Fibroblast of pulmonary artery (primary cell): ENCODE data around the gene GOLGA6B.
"Not testable (repeated sequence)": the region's sequence is repeated elsewhere in the genome, so short reads cannot be mapped to it uniquely, and the experiment has no call there.

Experiments
- DNase-seq: peaks from one replicate; pipeline ENCODE4 v3.0.0-alpha.2; 2010; ENCODE audit warnings: low read depth
- H3K4me3 ChIP-seq: replicated peaks from 2 replicates; pipeline ENCODE4 v1.5.1; 2011; ENCODE audit warnings: low read depth, mild to moderate bottlenecking, control low read depth, low read length, moderate library complexity
- TF ChIP-seq, protein P1 (sequence below): IDR thresholded peaks from 2 replicates; pipeline ENCODE4 v1.5.1; 2011; ENCODE audit warnings: mild to moderate bottlenecking, control low read depth, low read length, inconsistent platforms; ENCODE audit errors: missing control alignments

GOLGA6B gene, protein sequence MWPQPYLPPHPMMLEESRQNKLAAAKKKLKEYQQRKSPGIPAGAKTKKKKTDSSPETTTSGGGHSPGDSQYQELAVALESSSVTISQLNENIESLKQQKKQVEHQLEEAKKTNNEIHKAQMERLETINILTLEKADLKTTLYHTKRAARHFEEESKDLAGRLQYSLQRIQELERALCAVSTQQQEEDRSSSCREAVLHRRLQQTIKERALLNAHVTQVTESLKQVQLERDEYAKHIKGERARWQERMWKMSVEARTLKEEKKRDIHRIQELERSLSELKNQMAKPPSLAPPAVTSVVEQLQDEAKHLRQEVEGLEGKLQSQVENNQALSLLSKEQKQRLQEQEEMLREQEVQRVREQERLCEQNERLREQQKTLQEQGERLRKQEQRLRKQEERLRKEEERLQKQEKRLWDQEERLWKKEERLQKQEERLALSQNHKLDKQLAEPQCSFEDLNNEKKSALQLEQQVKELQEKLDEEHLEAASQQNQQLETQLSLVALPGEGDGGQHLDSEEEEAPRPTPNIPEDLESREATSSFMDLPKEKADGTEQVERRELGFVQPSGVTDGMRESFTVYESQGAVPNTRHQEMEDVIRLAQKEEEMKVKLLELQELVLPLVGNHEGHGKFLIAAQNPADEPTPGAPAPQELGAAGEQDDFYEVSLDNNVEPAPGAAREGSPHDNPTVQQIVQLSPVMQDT

DNA sequence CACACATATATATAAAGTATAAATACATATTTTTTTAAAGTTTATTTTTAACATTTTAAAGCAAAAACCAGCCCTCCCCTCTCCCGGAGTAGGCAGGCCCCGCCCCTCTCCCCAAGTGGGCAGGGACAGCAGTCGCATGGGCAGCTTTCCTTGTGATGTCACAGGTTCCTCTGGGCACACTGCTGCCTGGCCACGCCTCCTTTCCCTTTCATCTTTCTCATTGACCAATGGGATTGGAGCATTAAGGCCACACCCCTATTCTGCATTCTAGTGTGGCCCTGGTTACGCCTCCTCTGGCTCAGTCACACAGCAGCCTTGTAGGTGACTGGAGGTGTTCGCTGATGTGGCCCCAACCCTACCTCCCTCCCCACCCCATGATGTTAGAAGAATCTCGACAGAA, at the start of gene GOLGA6B:
TSS of gene GOLGA6B (plus strand) at position 301 of the 400 bp plus-strand sequence. CDS start at position 342, 41 bp downstream.
- DNase-seq, H3K4me3 ChIP-seq: not testable (repeated sequence)

DNA sequence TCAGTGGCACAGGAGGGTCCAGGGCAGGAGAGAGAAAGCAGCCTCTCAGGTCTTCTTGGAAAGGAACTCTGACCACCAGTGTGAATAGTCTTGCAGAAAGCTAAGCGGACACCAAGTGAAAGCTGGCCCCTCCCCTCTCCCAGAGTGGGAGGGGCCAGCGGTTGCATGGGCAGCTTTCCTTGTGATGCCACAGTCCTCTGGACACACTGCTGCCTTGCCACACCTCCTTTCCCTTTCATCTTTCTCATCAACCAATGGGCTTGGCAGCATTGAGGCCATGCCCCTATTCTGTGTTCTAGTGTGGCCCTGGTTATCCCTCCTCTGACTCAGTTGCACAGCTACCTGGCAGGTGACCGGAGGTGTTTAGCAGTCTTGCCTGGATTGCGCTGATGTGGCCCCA, 49.7 kb upstream of the GOLGA6B start:
- TF ChIP-seq, protein P1, sequence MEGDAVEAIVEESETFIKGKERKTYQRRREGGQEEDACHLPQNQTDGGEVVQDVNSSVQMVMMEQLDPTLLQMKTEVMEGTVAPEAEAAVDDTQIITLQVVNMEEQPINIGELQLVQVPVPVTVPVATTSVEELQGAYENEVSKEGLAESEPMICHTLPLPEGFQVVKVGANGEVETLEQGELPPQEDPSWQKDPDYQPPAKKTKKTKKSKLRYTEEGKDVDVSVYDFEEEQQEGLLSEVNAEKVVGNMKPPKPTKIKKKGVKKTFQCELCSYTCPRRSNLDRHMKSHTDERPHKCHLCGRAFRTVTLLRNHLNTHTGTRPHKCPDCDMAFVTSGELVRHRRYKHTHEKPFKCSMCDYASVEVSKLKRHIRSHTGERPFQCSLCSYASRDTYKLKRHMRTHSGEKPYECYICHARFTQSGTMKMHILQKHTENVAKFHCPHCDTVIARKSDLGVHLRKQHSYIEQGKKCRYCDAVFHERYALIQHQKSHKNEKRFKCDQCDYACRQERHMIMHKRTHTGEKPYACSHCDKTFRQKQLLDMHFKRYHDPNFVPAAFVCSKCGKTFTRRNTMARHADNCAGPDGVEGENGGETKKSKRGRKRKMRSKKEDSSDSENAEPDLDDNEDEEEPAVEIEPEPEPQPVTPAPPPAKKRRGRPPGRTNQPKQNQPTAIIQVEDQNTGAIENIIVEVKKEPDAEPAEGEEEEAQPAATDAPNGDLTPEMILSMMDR = no peak
- no peak for DNase-seq
- no peak overlapping the region for H3K4me3 ChIP-seq

DNA sequence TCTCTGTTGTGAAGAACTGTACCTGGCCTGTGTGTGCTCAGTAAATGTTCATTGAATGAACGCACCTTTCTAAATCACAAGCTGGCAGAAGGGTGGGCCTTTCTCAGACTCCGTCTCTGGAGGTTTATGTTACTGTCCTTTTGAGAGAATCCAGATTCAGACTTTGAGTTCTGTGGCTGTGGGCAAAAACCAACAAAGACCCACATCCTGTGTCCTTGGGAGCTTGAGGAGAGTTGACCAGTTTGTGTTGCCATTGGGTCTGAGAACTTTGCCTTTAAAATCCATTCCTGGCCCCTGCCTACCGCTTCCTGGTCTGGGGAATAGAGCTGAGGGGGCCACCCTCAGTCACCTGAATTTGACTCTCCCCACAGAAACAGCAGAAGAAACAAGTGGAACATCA, 46.4 kb upstream of the GOLGA6B start:
- not testable (repeated sequence) for DNase-seq, H3K4me3 ChIP-seq

DNA sequence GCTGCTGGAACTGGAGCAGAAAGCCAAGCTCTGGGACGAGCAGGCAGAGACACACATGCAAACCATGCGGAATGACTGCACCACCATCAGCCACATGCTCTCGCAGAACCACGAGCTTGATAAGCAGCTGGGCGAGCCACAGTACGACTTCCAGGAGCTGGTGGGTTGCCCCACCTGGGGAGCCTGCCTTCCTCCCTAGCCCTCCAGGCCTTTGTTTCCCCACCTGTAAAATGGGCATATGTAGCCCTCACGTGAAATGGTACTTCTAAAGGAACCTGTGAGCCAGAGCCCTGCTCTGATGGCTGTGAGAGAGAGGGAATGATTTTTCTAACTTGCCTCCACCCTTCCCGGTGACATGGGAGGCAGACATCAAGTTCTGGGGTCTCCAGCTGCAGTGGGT, 44.6 kb upstream of the GOLGA6B start:
- TF ChIP-seq, protein P1 = no peak
- no peak for DNase-seq
- H3K4me3 ChIP-seq = no peak overlapping the region

DNA sequence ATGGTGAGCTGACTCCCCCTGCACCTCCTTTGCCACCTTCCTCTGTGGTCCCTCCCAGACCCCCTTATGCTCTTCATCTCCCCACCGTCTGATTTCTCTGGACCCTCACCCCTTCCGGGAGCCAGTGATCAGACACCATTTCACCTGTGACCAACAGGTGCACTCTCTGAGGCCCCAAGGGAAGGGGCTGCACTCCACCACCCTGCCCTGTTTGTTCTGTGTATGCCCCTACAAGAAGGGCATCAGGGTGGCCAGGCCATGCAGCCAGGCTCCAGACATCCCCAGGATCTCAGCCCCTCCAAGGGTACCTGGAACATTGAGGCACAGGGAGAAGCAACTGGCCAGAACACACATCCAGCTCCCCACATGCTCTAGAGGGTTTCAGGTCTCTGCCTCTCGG, 42.2 kb upstream of the GOLGA6B start:
- not testable (repeated sequence) for DNase-seq, H3K4me3 ChIP-seq

DNA sequence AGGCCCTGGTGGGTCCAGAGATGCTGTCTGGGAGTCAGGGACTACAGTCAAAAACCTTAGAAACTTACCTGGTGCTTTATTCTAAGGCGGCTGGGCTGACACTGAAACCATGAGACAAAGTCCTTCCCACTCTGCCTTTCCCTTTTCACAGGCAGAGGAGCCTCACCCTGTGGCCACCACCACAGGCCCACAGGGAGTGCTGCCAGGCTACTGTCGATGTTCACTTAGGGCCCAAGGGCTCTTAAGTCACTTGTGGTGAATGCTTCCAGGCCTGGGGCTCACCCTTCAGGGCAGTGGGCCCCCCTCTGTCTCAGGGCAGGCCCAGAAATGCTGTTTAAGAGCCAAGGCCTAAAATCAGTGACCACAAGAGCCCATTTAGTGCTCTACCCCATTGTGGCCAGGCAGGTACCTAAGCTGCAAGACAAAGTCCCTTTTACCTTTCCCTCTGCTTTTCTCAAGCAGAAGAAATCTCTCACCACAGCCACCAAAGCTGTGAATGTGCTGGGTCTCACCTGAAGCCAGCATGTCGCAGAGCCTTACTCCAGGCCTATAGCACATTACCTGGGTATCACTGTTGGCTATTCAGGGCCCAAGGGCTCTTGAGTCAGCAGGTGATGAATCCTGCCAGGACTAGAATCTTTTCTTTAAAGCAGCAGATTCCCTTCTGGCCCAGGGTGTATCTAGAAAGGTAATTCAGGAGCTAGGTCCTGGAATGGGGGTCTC, 39.5 kb upstream of the GOLGA6B start:
- TF ChIP-seq, protein P1 = no peak
- H3K4me3 ChIP-seq = no peak overlapping the region
- DNase-seq = no peak

DNA sequence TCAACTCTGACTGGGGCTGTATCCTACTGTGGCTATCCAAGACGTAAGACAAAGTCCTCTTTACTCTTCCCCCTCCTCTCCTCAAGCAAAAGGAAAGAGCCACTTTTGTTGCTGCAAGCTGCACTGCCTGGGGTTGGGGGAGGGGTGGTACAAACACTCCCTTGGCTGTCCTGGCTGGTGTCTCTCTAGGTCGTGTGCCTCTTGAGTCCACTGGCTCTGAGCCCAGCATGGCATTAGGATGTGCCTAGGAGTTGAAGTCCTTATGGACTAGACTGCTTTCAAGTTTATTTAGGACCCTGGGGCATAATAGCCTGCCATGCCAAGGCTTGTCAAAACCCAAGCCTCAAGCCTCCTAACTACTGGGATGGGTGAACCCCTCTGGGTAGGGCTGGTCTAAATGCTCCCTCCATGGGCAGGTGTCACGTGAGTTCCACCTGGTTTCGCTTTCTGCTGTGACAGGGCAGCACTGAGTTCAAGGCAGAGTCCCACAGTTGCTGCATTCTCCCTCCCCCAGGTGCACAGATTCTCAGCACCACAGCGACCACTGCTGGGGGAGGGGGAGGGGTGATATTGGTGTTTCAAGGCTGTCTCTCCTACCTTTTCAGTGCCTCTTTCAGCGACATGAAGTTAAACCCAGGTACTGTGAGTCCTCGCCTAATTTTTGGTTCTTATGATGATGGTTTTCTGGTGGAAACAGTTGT, 38.8 kb upstream of the GOLGA6B start:
- not testable (repeated sequence) for H3K4me3 ChIP-seq, DNase-seq

DNA sequence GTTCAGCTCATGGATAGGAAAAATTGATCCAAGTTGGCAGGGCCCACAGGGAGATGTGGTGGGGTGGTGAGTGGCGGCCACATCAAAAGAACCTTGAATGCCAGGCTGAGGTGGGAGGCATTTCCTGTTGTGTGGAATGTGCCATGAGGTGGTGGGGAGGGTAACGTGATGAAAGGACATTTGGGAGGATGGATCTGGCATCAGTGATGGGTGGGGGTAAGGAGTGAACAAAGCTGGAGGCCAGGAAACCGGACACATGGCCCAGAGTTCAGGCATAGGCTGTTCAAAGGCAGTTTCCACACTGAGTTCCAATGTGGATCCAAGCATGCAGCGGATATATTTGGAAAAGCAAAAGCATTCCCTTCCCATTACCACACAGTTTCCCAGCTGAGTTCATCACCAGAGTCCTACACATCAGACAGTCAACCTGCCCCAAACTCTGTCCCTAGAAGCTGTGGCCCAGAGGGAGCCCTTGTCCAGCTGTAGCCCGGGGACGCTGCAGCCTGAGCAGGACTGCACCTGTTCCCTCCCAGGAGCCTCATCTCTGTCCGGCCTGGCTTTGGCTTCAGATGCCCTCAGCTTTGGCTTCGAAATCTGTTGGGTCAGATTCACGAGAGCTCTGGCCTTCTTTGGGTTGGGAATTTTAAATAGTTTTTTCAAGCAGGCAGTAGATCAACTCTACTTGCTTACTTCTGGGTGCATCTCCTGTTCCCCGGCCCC, 37.8 kb upstream of the GOLGA6B start:
- no peak overlapping the region for H3K4me3 ChIP-seq
- no peak for DNase-seq
- TF ChIP-seq, protein P1 = no peak

DNA sequence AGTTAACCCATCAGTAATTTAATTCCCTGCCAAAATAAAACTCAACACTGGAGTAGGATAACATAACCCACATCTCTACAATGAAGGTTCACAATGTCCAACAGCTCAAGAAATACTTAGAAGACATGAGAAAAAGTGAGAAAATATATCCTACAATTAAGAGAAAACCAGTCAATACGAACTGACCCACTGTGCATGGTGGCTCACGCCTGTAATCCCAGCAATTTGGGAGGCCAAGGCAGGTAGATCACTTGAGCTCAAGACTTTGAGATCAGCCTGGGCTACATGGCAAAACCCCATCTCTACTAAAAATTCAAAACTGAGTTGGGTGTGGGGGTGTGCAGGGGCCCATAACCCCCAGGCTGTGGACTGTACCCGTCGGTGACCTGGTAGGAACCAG, 30.6 kb upstream of the GOLGA6B start:
- not testable (repeated sequence) for DNase-seq, H3K4me3 ChIP-seq

DNA sequence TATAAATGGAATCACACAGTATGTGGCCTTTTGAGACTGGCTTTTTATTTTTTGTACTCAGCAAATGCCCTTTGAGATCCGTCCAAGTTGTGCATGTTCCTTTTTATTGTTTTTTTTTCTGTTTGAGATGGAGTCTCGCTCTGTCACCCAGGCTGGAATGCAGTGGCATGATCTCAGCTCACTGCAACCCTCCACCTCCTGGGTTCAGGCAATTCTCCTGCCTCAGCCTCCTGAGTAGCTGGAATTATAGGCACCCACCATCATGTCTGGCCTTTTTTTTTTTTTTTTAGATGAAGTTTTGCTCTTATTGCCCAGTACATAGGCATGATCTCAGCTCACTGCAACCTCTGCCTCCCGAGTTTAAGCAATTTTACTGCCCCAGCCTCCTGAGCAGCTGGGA, 28.3 kb upstream of the GOLGA6B start:
- H3K4me3 ChIP-seq, DNase-seq: not testable (repeated sequence)

DNA sequence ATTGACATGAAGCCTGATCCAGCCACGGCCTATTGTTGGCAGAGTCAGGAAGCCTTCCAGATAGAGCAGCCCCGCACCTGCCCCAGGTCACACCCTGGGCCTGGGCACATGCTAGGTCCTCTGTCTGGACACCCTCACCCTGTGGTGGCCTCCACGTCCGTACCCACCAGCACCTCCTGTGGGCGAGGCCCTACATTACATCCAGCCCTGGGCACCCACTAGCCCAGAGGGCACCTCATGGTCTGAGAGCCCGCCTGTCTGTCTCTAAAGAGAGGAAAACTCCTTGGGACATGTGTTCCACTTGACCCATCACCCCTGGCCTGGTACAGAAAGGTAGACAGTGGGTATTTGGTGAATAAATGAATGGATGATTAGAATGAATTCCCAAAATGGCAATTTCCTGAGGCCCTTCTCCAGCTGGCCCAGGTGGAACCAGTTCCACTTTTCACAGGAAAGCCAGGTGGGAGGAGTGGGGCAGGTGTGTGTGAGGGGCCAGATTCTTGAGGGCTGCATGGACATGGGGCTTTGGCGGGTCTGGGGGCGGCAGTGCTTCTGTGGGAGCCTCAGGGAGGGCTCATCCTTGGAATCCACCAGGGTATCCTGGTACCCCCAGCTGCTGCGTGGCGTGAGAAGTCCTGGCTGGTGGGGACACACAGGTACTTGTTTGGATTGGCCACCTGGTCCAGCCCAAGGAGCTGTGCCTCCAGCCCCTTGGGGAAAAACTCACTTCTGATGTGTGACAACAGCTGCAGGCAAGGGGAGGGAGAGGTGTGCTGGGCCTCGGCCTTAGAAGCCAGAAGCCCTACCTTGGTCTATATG, 26.0 kb upstream of the GOLGA6B start:
- not testable (repeated sequence) for DNase-seq, H3K4me3 ChIP-seq
